Iris pigment epithelial cell (primary cell): ENCODE results near the gene TOMT.

Experiments
- DNase-seq: peaks from one replicate; pipeline ENCODE4 v3.0.0-alpha.2; 2011; ENCODE audit warnings: low read depth

TOMT gene

GRCh38 chr11:72088076-72088808 is 17.5 kb upstream of the TOMT start:
- peak; percentile 43 for DNase-seq

GRCh38 chr11:72091292-72091691 is 14.4 kb upstream of the TOMT start:
- DNase-seq = peak; percentile 62

GRCh38 chr11:72098741-72099140 is 7.0 kb upstream of the TOMT start:
- DNase-seq = no peak

GRCh38 chr11:72100009-72100408 is 5.7 kb upstream of the TOMT start:
- no peak for DNase-seq

DNA sequence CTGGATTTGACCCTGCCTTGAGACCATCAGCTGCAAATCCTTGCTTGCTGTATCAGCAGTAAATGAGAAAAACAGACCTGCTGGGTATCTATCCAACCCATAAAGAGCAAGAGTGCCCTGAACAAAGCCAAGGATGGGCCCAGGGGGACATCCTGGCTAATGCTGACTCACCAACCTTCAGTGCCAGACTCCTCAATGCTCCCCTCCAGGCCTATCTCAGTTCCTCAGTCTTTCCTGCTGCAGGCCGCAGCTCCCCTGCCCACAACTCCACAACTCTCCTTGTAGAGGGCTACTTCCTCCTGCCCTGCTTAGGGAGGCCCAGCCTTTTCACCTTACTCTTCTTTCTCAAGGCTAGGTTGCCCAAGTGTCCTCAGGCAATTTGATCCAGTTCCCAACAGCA is 5.3 kb upstream of the TOMT start:
- no peak for DNase-seq

DNA sequence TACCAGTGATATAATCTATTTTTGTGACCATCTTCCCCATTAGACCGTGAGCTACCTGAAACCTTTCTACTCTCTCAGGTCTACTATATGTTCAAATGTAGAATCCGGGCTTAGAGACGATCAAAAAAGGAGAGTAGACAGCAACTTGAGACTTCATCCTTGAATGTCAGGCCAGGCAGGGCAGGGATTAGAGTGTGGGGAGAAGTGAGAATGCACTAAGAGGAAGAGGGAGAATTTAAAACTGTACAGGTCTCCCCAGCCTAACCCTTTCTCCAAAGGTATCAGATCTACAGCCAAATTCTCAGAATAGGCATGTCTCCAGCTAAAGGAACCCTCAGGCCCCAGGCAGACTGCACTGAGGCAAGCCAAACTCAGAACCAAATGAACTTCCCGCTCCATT is 3.6 kb upstream of the TOMT start:
- no peak for DNase-seq

DNA sequence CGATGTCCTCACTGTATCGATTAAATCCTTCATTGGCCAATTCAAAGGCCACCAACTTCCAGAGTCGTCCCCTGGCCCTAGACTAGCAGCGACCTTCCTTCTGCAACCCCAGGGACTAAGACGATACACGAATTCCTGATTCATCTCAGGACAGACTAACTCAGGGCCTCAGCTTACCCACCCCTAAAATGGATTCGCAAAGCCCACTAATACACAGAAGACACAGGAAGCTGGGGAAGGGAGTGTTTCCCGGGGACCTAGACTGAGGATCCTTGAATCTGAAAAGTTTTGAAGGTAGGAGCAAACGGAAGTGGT is 3.1 kb upstream of the TOMT start:
- DNase-seq = no peak

- DNase-seq = peak; percentile 99
These were observed 2.6 kb upstream of the TOMT start, which contains the start of gene LAMTOR1 for GRCh38 chr11:72102946-72103753. Gene LAMTOR1, minus strand, starts transcription at chr11:72103297. Its CDS starts 73 bp downstream, at chr11:72103224.

DNA sequence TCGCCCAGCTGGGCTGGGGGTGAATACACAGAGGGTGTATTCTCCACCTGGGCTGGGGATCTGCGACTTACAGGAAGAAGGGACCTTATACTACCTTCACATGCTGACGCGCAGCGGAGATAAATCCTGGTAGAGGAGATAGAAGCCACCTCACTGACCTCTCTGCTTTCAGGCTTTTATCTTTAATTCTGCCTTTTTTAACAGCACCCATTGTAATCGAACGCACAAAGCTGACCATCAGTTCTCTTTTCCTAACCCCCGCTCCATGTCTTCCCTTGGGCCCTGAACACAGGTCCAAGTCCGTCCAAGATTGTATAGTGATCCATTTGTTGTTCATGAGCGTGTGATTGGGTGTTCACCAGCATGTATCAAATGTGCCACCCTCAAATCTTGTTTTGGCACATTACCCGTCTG is 2.0 kb upstream of the TOMT start:
- DNase-seq = no peak

- DNase-seq = no peak
These were observed 5.8 kb downstream of the TOMT start for GRCh38 chr11:72111300-72112142.

DNA sequence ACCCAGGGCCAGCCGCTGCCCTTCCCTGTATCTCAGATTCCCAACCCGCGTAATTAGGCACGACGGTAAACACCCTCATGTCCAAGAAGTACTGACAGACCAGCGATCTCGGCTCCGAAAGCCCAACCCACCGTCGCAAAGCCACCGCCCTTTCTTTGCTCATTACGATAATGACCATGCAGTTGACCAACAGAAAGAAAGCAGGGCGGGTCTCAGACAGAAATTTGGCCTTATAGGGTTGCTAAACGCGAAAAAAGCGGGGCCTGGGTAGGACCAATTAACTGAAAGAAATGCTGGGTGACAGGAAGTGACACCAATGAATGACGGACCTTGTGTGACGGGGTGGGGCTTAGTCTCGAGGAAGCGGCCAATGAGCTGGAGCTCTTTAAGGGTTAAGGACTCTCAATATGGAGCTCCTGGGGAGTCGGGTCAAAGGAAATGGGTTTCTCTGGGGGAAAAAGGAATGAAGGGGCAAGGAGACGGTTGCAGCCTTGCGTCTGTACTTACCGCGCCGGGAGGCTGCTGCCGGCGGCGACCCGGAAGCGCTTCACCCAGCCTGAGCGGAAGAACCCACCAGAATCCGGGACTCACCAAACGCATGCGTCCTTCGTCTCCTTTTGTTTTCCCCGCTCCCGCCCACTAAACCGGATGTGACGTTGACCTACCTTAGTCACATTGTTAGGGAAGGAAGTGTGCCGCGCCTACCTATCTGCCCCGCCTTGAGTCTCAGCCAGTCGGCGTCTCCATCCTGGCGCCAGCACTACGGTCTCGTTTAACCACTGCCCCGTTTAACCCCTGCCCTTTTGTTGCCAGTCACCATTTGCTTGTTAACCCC is 6.6 kb downstream of the TOMT start, which contains the start of gene ANAPC15:
TSS of gene ANAPC15 (minus strand) at position 553 of the 835 bp plus-strand sequence. CDS start 1,419 bp downstream, outside the sequence.
- DNase-seq = peak; percentile 100

DNA sequence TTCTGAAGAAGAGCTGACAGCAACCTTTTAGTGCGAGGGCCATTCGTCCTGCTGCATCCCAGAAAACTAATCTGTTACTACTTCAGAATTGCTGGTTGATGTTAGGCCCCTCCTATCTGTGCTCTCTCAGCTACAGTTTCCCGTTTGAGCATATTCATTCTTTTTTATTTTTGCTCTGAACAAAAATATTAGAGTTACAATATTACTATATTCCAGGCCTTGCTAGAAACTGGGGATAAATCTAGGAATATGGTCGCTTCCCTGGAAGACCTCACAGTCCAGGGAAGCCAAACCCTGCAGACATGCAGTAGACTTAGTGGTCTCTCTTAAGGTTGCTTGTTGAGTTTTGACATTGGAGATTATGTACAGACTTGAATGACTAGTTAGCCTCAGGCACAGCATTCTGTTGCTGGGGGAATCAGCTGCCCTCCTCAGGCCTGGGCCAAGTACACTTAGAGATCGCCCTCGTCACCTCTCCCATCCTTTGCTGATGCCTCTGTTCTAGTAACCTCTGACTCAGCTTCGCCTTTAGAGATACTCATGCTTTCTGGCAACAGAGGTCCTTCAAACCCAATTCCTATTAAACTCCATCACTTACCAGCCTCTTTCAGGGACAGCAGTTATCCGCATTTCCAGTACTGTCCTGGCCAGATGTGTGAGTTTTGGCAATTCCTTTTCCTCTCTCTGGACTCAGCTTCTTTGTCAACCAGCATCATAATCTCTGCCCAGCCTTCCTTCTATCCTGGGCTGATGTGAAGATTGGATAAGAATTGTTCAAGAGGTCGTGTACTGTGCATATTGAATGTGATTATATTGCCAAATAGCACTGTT is 7.5 kb downstream of the TOMT start:
- peak; percentile 30 for DNase-seq

GRCh38 chr11:72114570-72114969 is 8.8 kb downstream of the TOMT start:
- no peak for DNase-seq

DNA sequence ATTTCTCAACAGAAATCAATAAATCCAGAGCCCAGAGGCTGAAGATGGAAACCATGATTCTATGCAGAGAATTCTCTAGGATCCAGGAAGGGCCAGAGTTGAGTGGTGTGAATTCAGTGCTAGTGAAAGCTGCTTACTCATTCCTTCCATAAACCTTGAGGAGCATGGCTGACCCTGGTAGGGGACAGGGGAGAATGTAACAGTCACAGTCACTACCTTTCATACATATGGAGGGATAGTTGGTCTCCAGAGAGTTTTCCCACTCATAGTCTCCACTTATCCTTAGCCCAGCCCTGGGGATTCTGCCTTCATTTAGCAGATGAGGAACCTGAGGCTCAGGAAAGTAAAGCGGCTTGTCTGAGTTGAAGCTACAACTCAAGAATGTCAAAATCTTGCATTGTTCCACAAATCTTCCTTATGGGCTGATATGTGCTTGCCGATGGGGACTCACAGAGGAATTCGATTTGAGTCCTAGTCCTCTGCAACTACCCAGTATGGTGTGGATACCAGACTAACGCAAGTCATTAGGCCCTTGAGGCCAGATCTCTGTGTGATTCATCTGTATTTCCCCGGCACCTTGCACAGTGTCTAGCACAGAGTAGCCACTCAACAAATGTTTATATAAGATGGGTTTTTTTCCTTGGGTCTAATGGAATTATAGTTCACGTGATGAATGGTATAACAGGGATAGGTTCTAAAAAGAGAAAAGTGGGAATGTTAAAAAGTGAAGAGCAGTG is 10.5 kb downstream of the TOMT start:
- no peak for DNase-seq

- no peak for DNase-seq
These were observed 13.5 kb downstream of the TOMT start for GRCh38 chr11:72119198-72119597.

DNA sequence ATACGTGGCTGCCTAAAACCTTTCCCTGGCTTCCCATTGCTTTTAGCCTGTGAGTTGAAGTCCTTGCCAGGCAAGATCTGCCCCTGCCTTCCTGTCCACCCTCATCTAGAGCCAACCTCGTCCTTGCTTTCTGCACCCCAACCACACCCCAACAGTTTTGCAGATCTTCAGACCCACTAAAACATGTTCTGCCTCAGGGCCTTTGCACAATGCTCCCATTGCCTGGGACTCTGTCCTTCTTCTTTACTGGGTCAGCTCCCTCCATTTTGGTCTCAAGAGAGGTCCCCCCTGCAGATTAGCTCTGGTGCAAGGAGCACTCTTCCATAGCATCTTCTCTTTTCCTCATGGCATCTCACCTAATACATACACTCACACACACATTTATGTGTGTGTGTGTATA is 15.2 kb downstream of the TOMT start:
- no peak for DNase-seq

DNA sequence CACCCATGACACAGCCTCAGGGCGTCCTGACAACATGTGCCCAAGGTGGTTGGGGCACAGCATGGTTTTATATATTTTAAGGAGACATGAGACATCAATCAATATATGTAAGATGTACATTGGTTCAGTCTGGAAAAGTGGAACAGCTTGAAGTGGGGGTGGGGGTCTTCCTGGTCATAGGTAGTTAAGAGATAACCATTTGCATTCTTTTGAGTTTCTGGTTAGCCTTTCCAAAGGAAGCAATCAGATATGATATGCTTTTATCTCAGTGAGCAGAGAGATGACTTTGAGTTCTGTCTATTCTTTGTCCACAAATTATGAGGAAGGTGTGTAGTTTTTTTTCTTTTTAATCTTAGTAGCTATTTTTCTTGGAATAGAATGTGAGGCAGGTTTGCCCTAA is 16.9 kb downstream of the TOMT start:
- no peak for DNase-seq

- no peak for DNase-seq
These were observed 17.5 kb downstream of the TOMT start for GRCh38 chr11:72123117-72123653.

GRCh38 chr11:72124046-72124445 is 18.3 kb downstream of the TOMT start:
- no peak for DNase-seq

- no peak for DNase-seq
These were observed 20.2 kb downstream of the TOMT start for GRCh38 chr11:72125956-72126355.
